OCI-LY1 (cell line): ENCODE results near the gene VEPH1.
A peak's percentile ranks its signal among the peaks of the same experiment; 100 is the strongest.

Source experiments
- H2AFZ ChIP-seq: fragments of 200-600 bp; sonication (generic), shearing (Covaris generic); 2 replicates; pipeline ENCODE4 v1.6.0; 2014; ENCODE audit warnings: antibody characterized with exemption, mild to moderate bottlenecking, low read length
- H3F3A ChIP-seq: fragments of 200-600 bp; sonication (generic), shearing (Covaris generic); 2 replicates; pipeline ENCODE4 v1.6.0; 2014; ENCODE audit warnings: mild to moderate bottlenecking, antibody characterized with exemption, low read length, moderate library complexity; ENCODE audit not compliant: insufficient read depth
- H3K27ac ChIP-seq: fragments of 200-600 bp; sonication (generic); 2 replicates; pipeline ENCODE4 v1.5.1; 2014; ENCODE audit warnings: low read length, mixed run types, mild to moderate bottlenecking, low read depth; ENCODE audit not compliant: poor library complexity, severe bottlenecking
- H3K27me3 ChIP-seq: fragments of 200-600 bp; sonication (generic); 2 replicates; pipeline ENCODE4 v1.6.0; 2014; ENCODE audit warnings: antibody characterized with exemption, mild to moderate bottlenecking, low read length, moderate library complexity; ENCODE audit not compliant: insufficient read depth
- H3K36me3 ChIP-seq: fragments of 200-600 bp; sonication (generic); 2 replicates; pipeline ENCODE4 v1.6.1; 2014; ENCODE audit warnings: mild to moderate bottlenecking, antibody characterized with exemption, low read length, moderate library complexity, mixed read lengths; ENCODE audit not compliant: insufficient read depth
- H3K4me1 ChIP-seq: fragments of 200-600 bp; sonication (generic); 2 replicates; pipeline ENCODE4 v1.5.1; 2014; ENCODE audit warnings: mild to moderate bottlenecking, low read length, moderate library complexity; ENCODE audit not compliant: insufficient read depth, severe bottlenecking
- H3K4me2 ChIP-seq: fragments of 200-600 bp; sonication (generic), shearing (Covaris generic); 2 replicates; pipeline ENCODE4 v1.6.1; 2014; ENCODE audit warnings: low read length
- H3K4me3 ChIP-seq: fragments of 200-600 bp; sonication (generic); 2 replicates; pipeline ENCODE4 v1.5.1; 2014; ENCODE audit warnings: low read length, low read depth, mild to moderate bottlenecking, mixed read lengths; ENCODE audit not compliant: poor library complexity, severe bottlenecking
- H3K79me2 ChIP-seq: fragments of 200-600 bp; shearing (Covaris generic); 2 replicates; pipeline ENCODE4 v1.6.1; 2016; ENCODE audit warnings: mixed run types, low read length, mixed read lengths; ENCODE audit not compliant: insufficient read depth
- H3K9ac ChIP-seq: fragments of 200-600 bp; sonication (generic), shearing (Covaris generic); 2 replicates; pipeline ENCODE4 v1.6.1; 2014; ENCODE audit warnings: mild to moderate bottlenecking, low read length, mixed read lengths
- H3K9me2 ChIP-seq: fragments of 200-600 bp; sonication (generic), shearing (Covaris generic); 2 replicates; pipeline ENCODE4 v1.6.1; 2014; ENCODE audit warnings: low read depth, mild to moderate bottlenecking, low read length, mixed read lengths
- H3K9me3 ChIP-seq: fragments of 200-600 bp; shearing (Covaris generic); 2 replicates; pipeline ENCODE4 v1.6.1; 2014; ENCODE audit warnings: low read length, mixed read lengths
- H4K20me1 ChIP-seq: fragments of 200-600 bp; sonication (generic), shearing (Covaris generic); 2 replicates; pipeline ENCODE4 v1.6.0; 2016; ENCODE audit warnings: mild to moderate bottlenecking, low read length; ENCODE audit not compliant: insufficient read depth
- CTCF ChIP-seq: fragments of 200-600 bp; sonication (generic), shearing (Covaris generic); IDR thresholded peaks from 2 replicates; pipeline ENCODE4 v1.5.1; 2017; ENCODE audit warnings: mild to moderate bottlenecking, antibody characterized with exemption, low read length, moderate library complexity, mixed read lengths
- EZH2 ChIP-seq: fragments of 200-600 bp; sonication (generic), shearing (Covaris generic); IDR thresholded peaks from 2 replicates; pipeline ENCODE4 v1.8.0; 2017; ENCODE audit warnings: borderline replicate concordance, mixed run types, mild to moderate bottlenecking, antibody characterized with exemption, low read length, moderate library complexity, mixed read lengths

VEPH1 gene

GRCh38 chr3:157356541-157356940, 146.7 kb downstream of the VEPH1 start:
- H3K4me3 ChIP-seq = no peak overlapping the region
- no peaks in the 10 kb centered on the region for H4K20me1 ChIP-seq
- no peak overlapping the region for H2AFZ ChIP-seq
- TF ChIP-seq EZH2 (no peak), CTCF (no peak)
- H3K4me1 ChIP-seq = no peaks in the 10 kb centered on the region
- H3K36me3 ChIP-seq = no peaks in the 10 kb centered on the region
- H3K9me2 ChIP-seq = no peaks in the 10 kb centered on the region
- no peaks in the 10 kb centered on the region for H3F3A ChIP-seq
- H3K9me3 ChIP-seq = no peaks in the 10 kb centered on the region
- no peak overlapping the region for H3K9ac ChIP-seq
- no peak overlapping the region for H3K27ac ChIP-seq
- H3K27me3 ChIP-seq = no peaks in the 10 kb centered on the region
- no peak overlapping the region for H3K4me2 ChIP-seq
- H3K79me2 ChIP-seq = no peaks in the 10 kb centered on the region

DNA sequence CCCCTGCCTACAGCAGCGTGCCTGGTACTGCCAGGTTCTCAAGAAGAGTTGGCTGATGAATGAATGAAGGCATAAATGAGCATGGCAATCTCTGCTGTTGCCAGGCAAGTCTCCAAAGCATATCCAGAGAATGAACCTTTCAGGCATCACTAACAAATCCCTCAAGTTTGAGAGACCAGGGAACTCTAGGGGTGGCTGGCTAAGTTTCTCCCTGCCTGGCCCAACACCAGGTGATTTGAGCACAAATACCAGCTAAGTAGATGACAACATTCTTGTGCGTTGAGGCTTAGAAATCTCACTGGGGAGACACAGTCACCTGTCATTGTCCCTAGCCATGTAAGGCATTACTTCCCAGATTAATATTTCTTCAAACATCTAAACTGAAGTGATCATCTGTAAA, 147.9 kb downstream of the VEPH1 start:
- Histone ChIP-seq H2AFZ (no peak overlapping the region), H3K4me1 (no peaks in the 10 kb centered on the region), H3K27me3 (no peaks in the 10 kb centered on the region), H3K4me2 (no peak overlapping the region), H3F3A (no peaks in the 10 kb centered on the region), H3K4me3 (no peak overlapping the region), H3K9ac (no peak overlapping the region), H3K9me3 (no peaks in the 10 kb centered on the region), H3K9me2 (no peaks in the 10 kb centered on the region), H3K36me3 (no peaks in the 10 kb centered on the region), H4K20me1 (no peaks in the 10 kb centered on the region), H3K79me2 (no peaks in the 10 kb centered on the region), H3K27ac (no peak overlapping the region)
- no peak for TF ChIP-seq CTCF
- TF ChIP-seq EZH2 = no peak

- Histone ChIP-seq H3K9me3 (no peaks in the 10 kb centered on the region), H3K4me1 (no peaks in the 10 kb centered on the region), H2AFZ (no peak overlapping the region), H3K9ac (no peak overlapping the region), H3K27ac (no peak overlapping the region), H3F3A (no peaks in the 10 kb centered on the region), H3K9me2 (no peaks in the 10 kb centered on the region), H3K36me3 (no peaks in the 10 kb centered on the region), H3K4me2 (no peak overlapping the region), H3K4me3 (no peak overlapping the region), H3K79me2 (no peaks in the 10 kb centered on the region), H4K20me1 (no peaks in the 10 kb centered on the region), H3K27me3 (no peaks in the 10 kb centered on the region)
- TF ChIP-seq CTCF (peak; percentile 46), EZH2 (no peak)
Measured at GRCh38 chr3:157354722-157355121, 148.5 kb downstream of the VEPH1 start.
